Mammary epithelial cell (primary cell): ENCODE measurements around the gene SPEF2.

ENCODE experiments used
- EZH2 ChIP-seq: IDR thresholded peaks from 2 replicates; pipeline ENCODE4 v1.6.1; 2012; ENCODE audit warnings: low read length, inconsistent platforms, borderline replicate concordance
- TF ChIP-seq, protein P1 (sequence below), 2 donors: IDR thresholded peaks in 1 of 2; conservative IDR thresholded peaks in 1 of 2; 2 replicates each; pipeline ENCODE4 v1.5.1; 2011 to 2012; ENCODE audit warnings: inconsistent platforms in 2 of 2, low read length in 2 of 2, mild to moderate bottlenecking in 2 of 2, control low read depth in 1 of 2, low read depth in 1 of 2; ENCODE audit not compliant: insufficient read depth in 1 of 2; ENCODE audit errors: extremely low read depth in 1 of 2

DNA sequence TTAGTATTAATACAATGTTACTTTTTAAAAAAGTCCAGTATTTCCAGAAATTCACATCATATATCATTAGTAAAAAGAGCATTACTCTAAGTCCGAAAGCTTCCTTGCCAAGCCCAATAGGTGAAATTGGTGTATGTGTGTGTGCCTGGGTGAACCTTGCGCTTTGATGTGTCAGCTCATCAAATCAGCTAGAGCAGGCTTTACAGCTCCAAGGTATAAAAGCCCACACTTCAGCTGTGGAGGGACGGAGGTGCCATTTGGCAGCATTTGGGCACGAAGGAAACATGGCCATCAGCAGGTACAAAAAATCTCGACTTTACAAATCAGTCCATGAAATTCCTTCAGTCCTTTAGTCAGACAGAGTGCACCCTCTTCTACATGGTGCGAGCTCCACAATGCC, 162.6 kb downstream of the SPEF2 start:
- TF ChIP-seq, protein P1, sequence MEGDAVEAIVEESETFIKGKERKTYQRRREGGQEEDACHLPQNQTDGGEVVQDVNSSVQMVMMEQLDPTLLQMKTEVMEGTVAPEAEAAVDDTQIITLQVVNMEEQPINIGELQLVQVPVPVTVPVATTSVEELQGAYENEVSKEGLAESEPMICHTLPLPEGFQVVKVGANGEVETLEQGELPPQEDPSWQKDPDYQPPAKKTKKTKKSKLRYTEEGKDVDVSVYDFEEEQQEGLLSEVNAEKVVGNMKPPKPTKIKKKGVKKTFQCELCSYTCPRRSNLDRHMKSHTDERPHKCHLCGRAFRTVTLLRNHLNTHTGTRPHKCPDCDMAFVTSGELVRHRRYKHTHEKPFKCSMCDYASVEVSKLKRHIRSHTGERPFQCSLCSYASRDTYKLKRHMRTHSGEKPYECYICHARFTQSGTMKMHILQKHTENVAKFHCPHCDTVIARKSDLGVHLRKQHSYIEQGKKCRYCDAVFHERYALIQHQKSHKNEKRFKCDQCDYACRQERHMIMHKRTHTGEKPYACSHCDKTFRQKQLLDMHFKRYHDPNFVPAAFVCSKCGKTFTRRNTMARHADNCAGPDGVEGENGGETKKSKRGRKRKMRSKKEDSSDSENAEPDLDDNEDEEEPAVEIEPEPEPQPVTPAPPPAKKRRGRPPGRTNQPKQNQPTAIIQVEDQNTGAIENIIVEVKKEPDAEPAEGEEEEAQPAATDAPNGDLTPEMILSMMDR (conservative IDR thresholded peaks at IDR 0.05 in 1 of 2, IDR thresholded peaks at IDR 0.05 in 1 of 2; ENCODE audit: extremely low read depth in 1 of 2, insufficient read depth in 1 of 2, low read depth in 1 of 2, low read length in 2 of 2): no peak
- TF ChIP-seq EZH2: no peak
